SK-N-SH (cell line): ENCODE measurements around the gene NETO2. TPM values are rescaled to one million over a fixed set of nuclear protein-coding genes. Genes with fewer than 3 reads are reported as not detected.

ENCODE experiments used
- CTCF ChIA-PET: fragments of 300-600, 350-600 bp; formaldehyde crosslinking; extraction: SDS; loops from one replicate; lab custom pipeline; 2021; lab: Yijun Ruan, JAX
- POLR2A ChIA-PET: fragments of 350-600 bp; sonication (Branson Sonifier 250); formaldehyde crosslinking; extraction: SDS; loops from one replicate; lab custom pipeline; 2020; ENCODE audit warnings: antibody characterized with exemption, inconsistent platforms; lab: Yijun Ruan, JAX
- DNase-seq: peaks from one replicate; pipeline ENCODE4 v3.0.0; 2012
- H2AFZ ChIP-seq: fragments of 200-600 bp; sonication (generic); 2 replicates; pipeline ENCODE4 v1.8.1; 2016; ENCODE audit warnings: antibody characterized with exemption, mild to moderate bottlenecking, low read depth
- H3F3A ChIP-seq: fragments of 200-600 bp; sonication (generic); replicated peaks from 2 replicates; pipeline ENCODE3; 2016; ENCODE audit warnings: antibody characterized with exemption, mild to moderate bottlenecking; ENCODE audit not compliant: insufficient read depth
- H3K27ac ChIP-seq, 2 experiments: fragments of 200-500 bp in 1 of 2; fragments of 200-600 bp in 1 of 2; sonication (Bioruptor generic) in 1 of 2; sonication (generic), shearing (Covaris generic) in 1 of 2; 2 replicates each; pipeline versions ENCODE4 v1.5.1 to v1.6.1; 2014 to 2016; ENCODE audit warnings: low read depth in 2 of 2, inconsistent platforms in 1 of 2, low read length in 1 of 2, mild to moderate bottlenecking in 1 of 2, mixed read lengths in 1 of 2
- H3K27me3 ChIP-seq: fragments of 200-600 bp; sonication (generic), shearing (Covaris generic); 2 replicates; pipeline ENCODE4 v1.6.1; 2016; ENCODE audit warnings: mixed run types; ENCODE audit not compliant: insufficient read depth
- H3K36me3 ChIP-seq, 2 experiments: fragments of 200-500 bp in 1 of 2; fragments of 200-600 bp in 1 of 2; sonication (Bioruptor generic) in 1 of 2; sonication (generic) in 1 of 2; replicated peaks in 1 of 2; 2 replicates each; pipeline versions ENCODE3 to v1.5.1; 2014 to 2016; ENCODE audit warnings: low read length in 1 of 2, mild to moderate bottlenecking in 1 of 2; ENCODE audit not compliant: insufficient read depth in 2 of 2, control insufficient read depth in 1 of 2
- H3K4me1 ChIP-seq, 2 experiments: fragments of 200-500 bp in 1 of 2; fragments of 200-600 bp in 1 of 2; sonication (Bioruptor generic) in 1 of 2; sonication (generic), shearing (Covaris generic) in 1 of 2; 2 replicates each; pipeline versions ENCODE4 v1.5.1 to v1.6.1; 2014 to 2016; ENCODE audit warnings: low read depth in 1 of 2, low read length in 1 of 2, mixed run types in 1 of 2; ENCODE audit not compliant: insufficient read depth in 2 of 2, control insufficient read depth in 1 of 2
- H3K4me2 ChIP-seq: fragments of 200-600 bp; sonication (generic), shearing (Covaris generic); 2 replicates; pipeline ENCODE4 v1.6.1; 2017; ENCODE audit warnings: mixed run types
- H3K4me3 ChIP-seq, 2 experiments: fragments of 200-500 bp in 1 of 2; fragments of 200-600 bp in 1 of 2; sonication (Bioruptor generic) in 1 of 2; sonication (generic), shearing (Covaris generic) in 1 of 2; 2 replicates each; pipeline versions ENCODE4 v1.5.1 to v1.8.1; 2014 to 2016; ENCODE audit warnings: low read depth in 2 of 2, inconsistent platforms in 1 of 2, low read length in 1 of 2, mild to moderate bottlenecking in 1 of 2, mixed read lengths in 1 of 2, moderate library complexity in 1 of 2
- H3K79me2 ChIP-seq: fragments of 200-600 bp; sonication (generic); 2 replicates; pipeline ENCODE4 v1.8.1; 2017; ENCODE audit warnings: mild to moderate bottlenecking; ENCODE audit not compliant: insufficient read depth
- H3K9ac ChIP-seq: fragments of 200-600 bp; sonication (generic); 2 replicates; pipeline ENCODE4 v1.6.1; 2017; ENCODE audit warnings: mixed run types
- H3K9me2 ChIP-seq: fragments of 200-600 bp; sonication (generic); 2 replicates; pipeline ENCODE4 v1.6.1; 2017; ENCODE audit warnings: mixed run types
- H3K9me3 ChIP-seq: fragments of 200-600 bp; sonication (generic); 2 replicates; pipeline ENCODE4 v1.6.1; 2017; ENCODE audit warnings: mixed run types, mild to moderate bottlenecking, moderate library complexity
- H4K20me1 ChIP-seq: fragments of 200-600 bp; sonication (generic); 2 replicates; pipeline ENCODE4 v1.6.1; 2017; ENCODE audit warnings: mild to moderate bottlenecking, mixed run types; ENCODE audit not compliant: insufficient read depth
- CHD2 ChIP-seq: fragments of 150-350 bp; IDR thresholded peaks from 2 replicates; pipeline ENCODE4 v1.6.1; 2018; ENCODE audit warnings: low read length; ENCODE audit not compliant: partially characterized antibody
- ELF1 ChIP-seq: IDR thresholded peaks from 2 replicates; pipeline ENCODE4 v1.4.0; 2012
- EZH2phosphoT487 ChIP-seq: fragments of 200-600 bp; sonication (generic); IDR thresholded peaks from 2 replicates; pipeline ENCODE4 v1.6.1; 2017; ENCODE audit warnings: low read depth, mixed run types, mild to moderate bottlenecking, antibody characterized with exemption, moderate library complexity, borderline replicate concordance
- FOSL2 ChIP-seq: IDR thresholded peaks from 2 replicates; pipeline ENCODE4 v1.4.0; 2012; ENCODE audit warnings: low read depth, mild to moderate bottlenecking, moderate library complexity, borderline replicate concordance
- JUND ChIP-seq: IDR thresholded peaks from 2 replicates; pipeline ENCODE4 v1.4.0; 2012
- MEF2A ChIP-seq: IDR thresholded peaks from 2 replicates; pipeline ENCODE4 v1.4.0; 2012; ENCODE audit warnings: low read depth, borderline replicate concordance
- MXI1 ChIP-seq: IDR thresholded peaks from 2 replicates; pipeline ENCODE4 v1.6.1; 2012; ENCODE audit warnings: mild to moderate bottlenecking, low read depth, low read length, improper control_type of control experiment
- NFIC ChIP-seq: IDR thresholded peaks from 2 replicates; pipeline ENCODE4 v1.4.0; 2012; ENCODE audit warnings: borderline replicate concordance
- POLR2AphosphoS5 ChIP-seq: IDR thresholded peaks from 2 replicates; pipeline ENCODE4 v1.6.1; 2012; ENCODE audit warnings: low read depth, low read length
- RAD21 ChIP-seq: IDR thresholded peaks from 2 replicates; pipeline ENCODE4 v1.6.1; 2012; ENCODE audit warnings: mild to moderate bottlenecking, low read length
- RCOR1 ChIP-seq: fragments of 150-350 bp; IDR thresholded peaks from 2 replicates; pipeline ENCODE4 v1.6.1; 2017; ENCODE audit warnings: antibody characterized with exemption, low read length
- SIN3A ChIP-seq: IDR thresholded peaks from 2 replicates; pipeline ENCODE4 v1.6.1; 2012; ENCODE audit warnings: low read depth, mild to moderate bottlenecking, low read length, moderate library complexity, borderline replicate concordance
- SMC3 ChIP-seq: IDR thresholded peaks from 2 replicates; pipeline ENCODE4 v1.6.1; 2012; ENCODE audit warnings: low read depth, low read length, improper control_type of control experiment
- WGBS: methylation state at CpG from one replicate; pipeline ENCODE4 v1.1.6; 2017; ENCODE audit warnings: low lambda C conversion rate; 5-methylcytosine and 5-hydroxymethylcytosine counted together
- polyA plus RNA-seq, 3 experiments: library from polyadenylated mRNA; depleted of rRNA; stranded (reverse); fragments of >200 nt; gene quantifications; 2 replicates each; pipeline ENCODE4 v1.2.3, GENCODE V29; 2012
- TF ChIP-seq, protein P1 (sequence below): IDR thresholded peaks from 2 replicates; pipeline ENCODE4 v1.4.0; 2012; ENCODE audit warnings: low read depth, borderline replicate concordance
- TF ChIP-seq, protein P2 (sequence below): IDR thresholded peaks from 2 replicates; pipeline ENCODE4 v1.6.1; 2012; ENCODE audit warnings: mild to moderate bottlenecking, low read depth, low read length, moderate library complexity
- TF ChIP-seq, protein P3 (sequence below): IDR thresholded peaks from 2 replicates; pipeline ENCODE4 v1.4.0; 2012; ENCODE audit warnings: low read depth, borderline replicate concordance
- TF ChIP-seq, protein P4 (sequence below): fragments of 150-350 bp; IDR thresholded peaks from 2 replicates; pipeline ENCODE4 v1.6.1; 2017; ENCODE audit warnings: antibody characterized with exemption, low read length, low read depth, borderline replicate concordance
- TF ChIP-seq, protein P5 (sequence below): fragments of 150-350 bp; IDR thresholded peaks from 2 replicates; pipeline ENCODE4 v1.6.1; 2016; ENCODE audit warnings: mild to moderate bottlenecking, low read depth, low read length

NETO2 gene
- polyA plus RNA-seq, 1 of the 3 experiments (the other 2 are of a cell fraction), result 48.8 TPM

DNA sequence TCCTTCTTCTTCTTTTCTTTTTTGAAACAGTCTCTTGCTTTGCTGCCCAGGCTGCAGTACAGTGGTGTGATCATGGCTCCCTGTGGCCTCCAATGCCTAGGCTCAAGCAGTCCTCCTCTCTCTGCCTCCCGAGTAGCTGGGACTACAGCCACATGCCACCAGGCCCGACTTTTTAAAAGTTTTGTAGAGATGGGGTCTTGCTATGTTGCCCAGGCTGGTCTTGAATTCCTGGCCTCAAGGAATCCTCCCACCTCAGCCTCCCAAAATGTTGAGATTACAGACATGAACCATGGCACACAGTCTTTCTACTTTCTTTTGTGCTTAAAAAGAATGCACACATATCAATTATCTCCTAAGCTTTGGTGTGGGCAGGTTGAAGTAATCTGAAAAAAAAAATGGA lies 109.3 kb downstream of the NETO2 start:
- H3K27me3 ChIP-seq, result no peaks in the 10 kb centered on the region
- DNase-seq, result no peak
- ChIA-PET CTCF (interaction anchor here (1.0 to 2.5 kb wide), 5 partner anchors 15 to 1242 kb away, joined by 3 to 12 read pairs (median 10); no protein-coding TSS in a partner anchor), POLR2A (interaction anchor here (0.6 kb wide), 1 partner anchor 10 kb away, joined by 3 read pairs; no protein-coding TSS in a partner anchor)
- no peaks in the 10 kb centered on the region for H3K36me3 ChIP-seq
- no peaks in the 10 kb centered on the region for H3K9me2 ChIP-seq
- H3K9me3 ChIP-seq, result no peaks in the 10 kb centered on the region
- no peak overlapping the region for H3K9ac ChIP-seq
- no peaks in the 10 kb centered on the region for H4K20me1 ChIP-seq
- H3K4me2 ChIP-seq, result no peak overlapping the region
- WGBS, result 55% methylated on average over 2 of the region's 2 CpGs
- no peak overlapping the region for H3K27ac ChIP-seq
- H3K4me3 ChIP-seq, result no peak overlapping the region
- H3K4me1 ChIP-seq, result no peaks in the 10 kb centered on the region
- no peak overlapping the region for H2AFZ ChIP-seq
- no peaks in the 10 kb centered on the region for H3K79me2 ChIP-seq
- TF ChIP-seq EZH2phosphoT487, result no peak
- TF ChIP-seq, protein P1, sequence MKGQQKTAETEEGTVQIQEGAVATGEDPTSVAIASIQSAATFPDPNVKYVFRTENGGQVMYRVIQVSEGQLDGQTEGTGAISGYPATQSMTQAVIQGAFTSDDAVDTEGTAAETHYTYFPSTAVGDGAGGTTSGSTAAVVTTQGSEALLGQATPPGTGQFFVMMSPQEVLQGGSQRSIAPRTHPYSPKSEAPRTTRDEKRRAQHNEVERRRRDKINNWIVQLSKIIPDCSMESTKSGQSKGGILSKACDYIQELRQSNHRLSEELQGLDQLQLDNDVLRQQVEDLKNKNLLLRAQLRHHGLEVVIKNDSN, result no peak
- no peak for TF ChIP-seq SMC3
- no peak for TF ChIP-seq SIN3A
- TF ChIP-seq RAD21, result no peak
- no peak for TF ChIP-seq MEF2A
- no peak for TF ChIP-seq RCOR1
- no peak for TF ChIP-seq JUND
- no peak for TF ChIP-seq ELF1
- TF ChIP-seq MXI1, result no peak
- no peak for TF ChIP-seq CHD2
- no peak for TF ChIP-seq POLR2AphosphoS5
- H3F3A ChIP-seq, result no peaks in the 10 kb centered on the region

DNA sequence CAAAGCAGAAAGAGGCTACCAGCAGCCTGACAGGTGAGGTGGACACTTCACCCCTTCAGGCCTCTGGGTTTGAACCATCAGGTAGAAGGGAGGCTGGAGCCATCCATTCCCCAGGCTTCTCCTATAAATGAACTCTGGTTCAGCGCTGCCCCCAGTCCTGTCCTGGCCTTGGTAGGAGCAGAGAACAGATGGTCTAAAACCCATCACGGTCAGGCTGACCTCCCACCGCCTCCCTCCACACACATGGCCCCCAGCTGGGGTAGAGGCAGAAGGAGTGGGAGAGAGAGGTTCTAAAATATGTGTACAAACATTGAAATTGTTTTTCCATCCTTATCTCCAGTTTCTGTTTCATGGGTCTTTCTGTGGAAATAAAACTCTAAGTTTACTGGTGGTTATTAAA lies 110.6 kb downstream of the NETO2 start:
- DNase-seq, result no peak
- TF ChIP-seq, protein P2, sequence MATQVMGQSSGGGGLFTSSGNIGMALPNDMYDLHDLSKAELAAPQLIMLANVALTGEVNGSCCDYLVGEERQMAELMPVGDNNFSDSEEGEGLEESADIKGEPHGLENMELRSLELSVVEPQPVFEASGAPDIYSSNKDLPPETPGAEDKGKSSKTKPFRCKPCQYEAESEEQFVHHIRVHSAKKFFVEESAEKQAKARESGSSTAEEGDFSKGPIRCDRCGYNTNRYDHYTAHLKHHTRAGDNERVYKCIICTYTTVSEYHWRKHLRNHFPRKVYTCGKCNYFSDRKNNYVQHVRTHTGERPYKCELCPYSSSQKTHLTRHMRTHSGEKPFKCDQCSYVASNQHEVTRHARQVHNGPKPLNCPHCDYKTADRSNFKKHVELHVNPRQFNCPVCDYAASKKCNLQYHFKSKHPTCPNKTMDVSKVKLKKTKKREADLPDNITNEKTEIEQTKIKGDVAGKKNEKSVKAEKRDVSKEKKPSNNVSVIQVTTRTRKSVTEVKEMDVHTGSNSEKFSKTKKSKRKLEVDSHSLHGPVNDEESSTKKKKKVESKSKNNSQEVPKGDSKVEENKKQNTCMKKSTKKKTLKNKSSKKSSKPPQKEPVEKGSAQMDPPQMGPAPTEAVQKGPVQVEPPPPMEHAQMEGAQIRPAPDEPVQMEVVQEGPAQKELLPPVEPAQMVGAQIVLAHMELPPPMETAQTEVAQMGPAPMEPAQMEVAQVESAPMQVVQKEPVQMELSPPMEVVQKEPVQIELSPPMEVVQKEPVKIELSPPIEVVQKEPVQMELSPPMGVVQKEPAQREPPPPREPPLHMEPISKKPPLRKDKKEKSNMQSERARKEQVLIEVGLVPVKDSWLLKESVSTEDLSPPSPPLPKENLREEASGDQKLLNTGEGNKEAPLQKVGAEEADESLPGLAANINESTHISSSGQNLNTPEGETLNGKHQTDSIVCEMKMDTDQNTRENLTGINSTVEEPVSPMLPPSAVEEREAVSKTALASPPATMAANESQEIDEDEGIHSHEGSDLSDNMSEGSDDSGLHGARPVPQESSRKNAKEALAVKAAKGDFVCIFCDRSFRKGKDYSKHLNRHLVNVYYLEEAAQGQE, result no peak
- TF ChIP-seq SMC3 (no peak), FOSL2 (no peak), CHD2 (no peak), RAD21 (no peak), NFIC (no peak)
- TF ChIP-seq, protein P1, result no peak
- TF ChIP-seq, protein P3, sequence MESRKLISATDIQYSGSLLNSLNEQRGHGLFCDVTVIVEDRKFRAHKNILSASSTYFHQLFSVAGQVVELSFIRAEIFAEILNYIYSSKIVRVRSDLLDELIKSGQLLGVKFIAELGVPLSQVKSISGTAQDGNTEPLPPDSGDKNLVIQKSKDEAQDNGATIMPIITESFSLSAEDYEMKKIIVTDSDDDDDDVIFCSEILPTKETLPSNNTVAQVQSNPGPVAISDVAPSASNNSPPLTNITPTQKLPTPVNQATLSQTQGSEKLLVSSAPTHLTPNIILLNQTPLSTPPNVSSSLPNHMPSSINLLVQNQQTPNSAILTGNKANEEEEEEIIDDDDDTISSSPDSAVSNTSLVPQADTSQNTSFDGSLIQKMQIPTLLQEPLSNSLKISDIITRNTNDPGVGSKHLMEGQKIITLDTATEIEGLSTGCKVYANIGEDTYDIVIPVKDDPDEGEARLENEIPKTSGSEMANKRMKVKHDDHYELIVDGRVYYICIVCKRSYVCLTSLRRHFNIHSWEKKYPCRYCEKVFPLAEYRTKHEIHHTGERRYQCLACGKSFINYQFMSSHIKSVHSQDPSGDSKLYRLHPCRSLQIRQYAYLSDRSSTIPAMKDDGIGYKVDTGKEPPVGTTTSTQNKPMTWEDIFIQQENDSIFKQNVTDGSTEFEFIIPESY, result no peak
- TF ChIP-seq, protein P4, sequence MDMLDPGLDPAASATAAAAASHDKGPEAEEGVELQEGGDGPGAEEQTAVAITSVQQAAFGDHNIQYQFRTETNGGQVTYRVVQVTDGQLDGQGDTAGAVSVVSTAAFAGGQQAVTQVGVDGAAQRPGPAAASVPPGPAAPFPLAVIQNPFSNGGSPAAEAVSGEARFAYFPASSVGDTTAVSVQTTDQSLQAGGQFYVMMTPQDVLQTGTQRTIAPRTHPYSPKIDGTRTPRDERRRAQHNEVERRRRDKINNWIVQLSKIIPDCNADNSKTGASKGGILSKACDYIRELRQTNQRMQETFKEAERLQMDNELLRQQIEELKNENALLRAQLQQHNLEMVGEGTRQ, result no peak
- TF ChIP-seq, protein P5, sequence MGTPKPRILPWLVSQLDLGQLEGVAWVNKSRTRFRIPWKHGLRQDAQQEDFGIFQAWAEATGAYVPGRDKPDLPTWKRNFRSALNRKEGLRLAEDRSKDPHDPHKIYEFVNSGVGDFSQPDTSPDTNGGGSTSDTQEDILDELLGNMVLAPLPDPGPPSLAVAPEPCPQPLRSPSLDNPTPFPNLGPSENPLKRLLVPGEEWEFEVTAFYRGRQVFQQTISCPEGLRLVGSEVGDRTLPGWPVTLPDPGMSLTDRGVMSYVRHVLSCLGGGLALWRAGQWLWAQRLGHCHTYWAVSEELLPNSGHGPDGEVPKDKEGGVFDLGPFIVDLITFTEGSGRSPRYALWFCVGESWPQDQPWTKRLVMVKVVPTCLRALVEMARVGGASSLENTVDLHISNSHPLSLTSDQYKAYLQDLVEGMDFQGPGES, result no peak
- Histone ChIP-seq H3K4me2 (no peak overlapping the region), H3K9me2 (no peaks in the 10 kb centered on the region), H4K20me1 (no peaks in the 10 kb centered on the region), H3F3A (no peaks in the 10 kb centered on the region), H3K27me3 (no peaks in the 10 kb centered on the region), H3K36me3 (no peaks in the 10 kb centered on the region), H2AFZ (no peak overlapping the region), H3K79me2 (no peaks in the 10 kb centered on the region), H3K4me3 (no peak overlapping the region), H3K9me3 (no peaks in the 10 kb centered on the region), H3K4me1 (no peaks in the 10 kb centered on the region), H3K27ac (no peak overlapping the region), H3K9ac (no peak overlapping the region)
- ChIA-PET CTCF (interaction anchor here (0.6 to 2.5 kb wide), 4 partner anchors 14 to 1132 kb away, joined by 3 to 12 read pairs (median 8); no protein-coding TSS in a partner anchor), POLR2A (no interaction called here)
- WGBS, result 67% methylated on average over 1 of the region's 3 CpGs
